GM21786 (cell line): ENCODE measurements around the gene AXIN1.
"Not testable (repeated sequence)": the region's sequence is repeated elsewhere in the genome, so short reads cannot be mapped to it uniquely, and the experiment has no call there.

Experiments used
- ATAC-seq: cut with Tn5 transposase; IDR thresholded peaks from one replicate; pipeline ENCODE4 v1.9.1; 2021; ENCODE audit not compliant: unreplicated experiment

The AXIN1 gene

DNA sequence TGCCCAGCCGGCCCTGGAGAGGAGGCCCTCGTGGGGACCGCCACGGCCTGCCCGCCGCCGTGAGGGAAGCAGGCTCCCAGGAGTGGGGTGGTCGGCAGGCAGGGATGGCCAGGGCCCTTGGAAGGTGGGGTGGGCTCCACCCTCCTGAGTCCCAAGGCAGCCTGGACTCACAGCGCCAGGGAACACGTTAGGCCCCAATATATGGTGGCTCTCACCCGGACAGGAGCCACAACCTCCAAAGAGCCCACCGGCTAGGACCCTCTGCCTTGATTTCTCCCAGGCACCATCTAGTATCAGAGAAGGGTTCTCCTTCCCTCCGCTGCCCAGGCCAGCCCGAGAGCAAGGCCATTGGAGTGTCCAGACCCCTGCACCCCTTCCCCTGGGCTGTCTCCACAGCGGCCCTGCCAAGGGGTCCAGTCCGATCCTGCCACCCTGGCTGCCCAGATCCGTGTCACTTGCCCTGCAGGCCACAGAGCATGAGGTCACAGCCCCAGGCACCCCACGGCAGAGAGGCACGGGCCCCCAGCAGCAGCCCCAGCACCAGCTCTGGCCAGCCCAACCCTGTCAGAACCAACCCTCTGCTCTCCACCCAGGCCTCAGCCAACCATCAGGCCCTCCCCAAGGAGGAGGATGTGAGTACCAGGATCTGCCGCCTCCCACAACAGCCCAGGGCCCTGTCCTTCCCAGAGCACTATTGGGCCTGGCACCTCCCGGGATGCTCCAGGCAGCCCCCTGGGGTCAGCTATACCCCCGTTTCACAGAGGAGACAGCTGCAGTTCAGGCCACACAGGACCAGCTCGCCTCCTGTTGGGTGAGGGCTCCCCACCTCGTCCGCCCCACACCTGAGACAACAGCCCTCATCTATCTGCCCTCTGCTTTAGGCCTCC lies 1.1 kb upstream of the AXIN1 start:
- no peak for ATAC-seq

DNA sequence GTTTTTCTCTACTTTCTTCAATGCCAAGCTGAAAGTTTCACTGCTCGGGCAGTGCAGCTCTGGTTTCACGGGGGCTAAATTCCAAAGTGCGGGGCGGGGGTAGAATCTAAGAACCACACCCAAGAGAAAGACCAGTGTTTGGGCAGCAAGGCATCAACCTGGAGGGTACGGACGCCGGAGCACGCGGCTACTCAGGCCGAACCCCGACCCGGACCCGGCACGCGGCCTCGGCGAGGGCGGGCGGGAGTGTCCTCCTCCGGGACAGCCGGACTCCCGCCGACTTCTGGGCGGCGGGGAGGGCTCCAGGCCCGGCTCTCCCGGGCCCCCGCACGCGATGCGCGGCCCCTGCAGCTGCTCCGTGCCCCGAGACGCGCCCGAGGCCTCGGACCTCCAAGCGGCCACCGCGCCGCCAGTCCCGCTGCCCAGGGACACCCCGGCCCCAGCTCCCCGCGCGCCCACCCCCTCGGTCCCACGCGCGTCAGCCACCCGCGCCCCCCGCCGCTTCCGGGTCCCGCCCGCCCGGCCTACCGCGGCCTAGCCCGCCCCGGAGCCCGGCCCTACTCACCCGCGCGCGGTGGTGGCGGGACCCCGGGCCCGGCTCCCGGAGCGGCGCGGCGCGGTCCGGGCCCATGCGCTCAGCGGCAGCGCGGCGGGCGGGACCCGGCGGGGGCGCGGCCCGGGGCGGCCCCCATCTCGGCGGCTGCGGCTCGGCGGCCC lies 561 bp downstream of the AXIN1 start:
- peak; percentile 13 for ATAC-seq

DNA sequence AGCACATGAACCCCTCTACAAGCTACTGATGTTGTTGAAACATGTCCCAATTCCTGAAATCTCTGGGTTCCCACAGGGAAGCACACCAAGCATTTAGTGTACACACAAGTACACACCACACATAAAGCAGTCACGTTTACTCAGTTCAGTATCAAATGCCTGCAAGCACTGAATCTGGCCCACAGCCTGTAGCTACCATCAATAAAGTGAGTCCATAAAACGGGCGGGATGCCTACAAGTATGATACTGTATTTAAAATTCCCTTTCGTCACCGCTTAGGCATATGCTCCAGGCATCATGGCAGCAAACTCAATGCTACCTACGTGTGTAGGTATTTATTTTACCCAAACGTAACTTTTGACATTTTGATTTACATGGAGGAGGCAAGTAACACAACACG lies 2.3 kb downstream of the AXIN1 start:
- ATAC-seq, result no peak

DNA sequence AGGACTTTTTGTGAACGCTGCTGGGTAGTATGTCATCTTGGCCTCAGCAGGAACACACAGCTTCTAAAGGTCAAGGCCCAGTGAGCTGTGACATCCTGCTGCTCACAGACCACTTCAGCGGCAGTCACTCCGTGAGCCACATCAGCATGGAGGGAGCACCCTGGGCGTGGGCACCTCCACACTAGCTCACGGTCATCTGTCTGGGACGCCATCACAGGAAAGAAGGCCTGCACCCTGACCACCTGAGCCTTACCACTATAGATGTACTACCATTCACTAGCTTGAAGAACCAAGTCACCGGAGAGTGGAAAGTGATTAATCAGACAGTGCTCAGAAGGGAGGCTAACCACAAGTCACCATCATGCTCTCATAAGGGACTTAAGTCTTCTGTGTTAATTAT lies 3.3 kb downstream of the AXIN1 start:
- ATAC-seq, result peak; percentile 39

DNA sequence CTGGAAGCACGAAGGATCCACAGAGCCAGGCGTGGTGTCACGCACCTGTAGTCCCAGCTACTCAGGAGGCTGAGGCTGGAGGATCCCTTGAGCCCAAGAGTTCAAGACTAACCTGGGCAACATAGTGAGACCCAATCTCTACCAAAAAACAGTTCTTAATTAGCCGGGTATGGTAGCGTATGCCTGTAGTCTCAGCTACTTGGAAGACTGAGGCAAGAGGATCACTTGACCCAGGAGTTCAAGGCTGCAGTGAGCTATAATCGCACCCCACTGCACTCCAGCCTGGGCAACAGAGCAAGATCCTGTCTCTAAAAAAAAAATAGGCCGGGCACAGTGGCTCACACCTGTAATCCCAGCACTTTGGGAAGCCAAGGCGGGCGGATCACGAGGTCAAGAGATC lies 4.0 kb downstream of the AXIN1 start:
- ATAC-seq, result not testable (repeated sequence)

DNA sequence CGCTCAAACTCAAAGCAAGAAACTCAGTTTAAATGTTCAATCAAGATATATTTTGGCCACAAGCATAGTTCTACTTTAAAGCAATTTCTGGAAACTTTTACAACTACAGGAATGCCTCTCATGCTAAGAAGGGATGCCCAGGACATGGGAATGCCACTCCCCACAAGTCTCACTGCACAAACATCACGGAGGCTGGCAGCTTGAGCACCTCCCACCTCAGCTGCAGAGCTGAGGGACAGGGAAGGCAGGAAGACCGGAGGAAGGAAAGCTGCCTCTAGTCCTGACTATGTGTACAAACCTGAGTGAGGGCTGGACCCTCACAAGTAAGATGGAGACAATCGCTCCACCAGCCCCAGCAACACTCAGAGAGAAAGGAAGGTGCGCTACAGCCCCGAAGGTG lies 5.3 kb downstream of the AXIN1 start:
- no peak for ATAC-seq

DNA sequence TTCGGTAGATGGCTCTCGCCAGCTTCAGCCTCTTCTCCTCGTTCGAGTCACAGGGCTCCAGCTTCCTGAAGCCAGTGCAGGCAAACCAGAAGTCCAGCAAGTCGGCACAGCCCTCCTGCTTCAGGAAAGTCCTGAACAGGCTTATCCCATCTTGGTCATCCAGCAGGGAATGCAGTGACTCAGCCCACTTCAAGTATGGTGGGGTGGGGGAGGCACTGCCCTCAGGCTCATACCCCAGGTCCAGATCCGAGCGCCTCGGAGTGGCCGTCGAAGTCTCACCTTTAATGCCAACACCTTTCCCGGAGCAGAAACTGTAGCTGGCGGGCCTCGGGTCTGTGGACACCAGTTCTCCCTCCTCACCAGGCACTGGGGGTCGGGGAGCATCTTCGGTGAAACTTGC lies 5.9 kb downstream of the AXIN1 start:
- no peak for ATAC-seq

DNA sequence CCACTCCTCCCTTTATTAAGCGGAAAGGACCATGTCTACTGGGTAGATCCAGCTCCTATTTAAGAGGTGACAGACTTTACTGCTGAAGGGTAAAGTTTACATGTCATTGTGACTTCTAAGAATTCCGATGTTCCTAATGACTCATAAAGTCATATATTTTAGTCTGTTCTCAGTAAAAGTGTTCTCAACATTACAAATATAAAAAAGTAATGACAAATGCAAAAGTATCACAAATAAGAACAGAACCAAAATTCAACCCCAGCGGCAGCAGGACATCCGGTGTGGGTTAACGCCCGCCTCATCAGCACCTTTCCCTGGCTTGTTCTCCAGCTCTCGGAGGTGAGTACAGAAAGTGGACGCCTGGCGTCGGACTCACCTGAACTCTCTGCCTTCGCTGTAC lies 6.8 kb downstream of the AXIN1 start:
- ATAC-seq, result no peak

DNA sequence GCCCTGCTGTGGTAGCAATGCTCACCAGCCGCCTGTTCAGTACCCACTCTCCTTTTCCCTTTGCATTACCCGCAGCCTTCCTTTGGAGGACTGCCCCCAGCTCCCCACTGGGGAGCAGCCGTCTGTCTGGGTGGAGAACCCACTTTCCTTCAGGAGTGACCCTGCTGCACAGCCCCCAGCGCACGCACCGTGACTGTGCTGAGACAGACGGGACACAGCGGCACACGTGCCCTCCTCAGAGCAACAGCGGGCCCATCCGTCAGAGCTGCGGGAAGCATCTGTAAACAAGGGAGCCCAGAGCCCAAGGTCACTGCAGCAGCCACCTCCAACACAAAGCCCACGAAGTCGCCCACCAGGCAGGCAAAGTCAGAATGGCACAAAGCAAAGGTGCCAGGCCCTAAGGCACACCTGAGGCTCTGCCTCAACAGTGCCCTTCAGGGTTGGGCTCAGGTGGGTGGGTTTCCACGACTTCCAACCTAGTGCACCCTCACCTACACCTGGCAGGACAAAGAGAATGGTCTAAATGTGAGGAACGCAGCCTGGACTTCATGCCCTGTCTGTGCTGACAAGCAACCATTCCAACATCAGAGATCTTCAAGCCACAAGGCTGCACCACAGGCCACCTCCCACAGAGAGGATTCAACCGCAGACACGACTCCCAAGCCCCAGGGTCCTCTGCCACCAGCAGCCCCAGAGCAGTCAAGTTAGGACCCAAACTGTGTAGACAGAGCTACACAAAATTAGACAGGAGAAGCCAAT lies 9.9 kb downstream of the AXIN1 start:
- no peak for ATAC-seq

DNA sequence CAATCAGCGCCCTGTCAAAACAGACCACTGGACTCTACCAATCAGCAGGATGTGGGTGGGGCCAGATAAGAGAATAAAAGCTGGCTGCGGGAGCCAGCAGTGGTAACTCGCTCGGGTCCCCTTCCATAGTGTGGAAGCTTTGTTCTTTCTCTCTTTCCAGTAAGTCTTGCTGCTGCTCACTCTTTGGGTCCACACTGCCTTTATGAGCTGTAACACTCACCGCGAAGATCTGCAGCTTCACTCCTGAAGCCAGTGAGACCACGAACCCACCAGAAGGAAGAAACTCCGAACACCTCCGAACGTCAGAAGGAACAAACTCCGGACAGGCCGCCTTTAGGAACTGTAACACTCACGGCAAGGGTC lies 10.6 kb downstream of the AXIN1 start:
- ATAC-seq, result not testable (repeated sequence)

DNA sequence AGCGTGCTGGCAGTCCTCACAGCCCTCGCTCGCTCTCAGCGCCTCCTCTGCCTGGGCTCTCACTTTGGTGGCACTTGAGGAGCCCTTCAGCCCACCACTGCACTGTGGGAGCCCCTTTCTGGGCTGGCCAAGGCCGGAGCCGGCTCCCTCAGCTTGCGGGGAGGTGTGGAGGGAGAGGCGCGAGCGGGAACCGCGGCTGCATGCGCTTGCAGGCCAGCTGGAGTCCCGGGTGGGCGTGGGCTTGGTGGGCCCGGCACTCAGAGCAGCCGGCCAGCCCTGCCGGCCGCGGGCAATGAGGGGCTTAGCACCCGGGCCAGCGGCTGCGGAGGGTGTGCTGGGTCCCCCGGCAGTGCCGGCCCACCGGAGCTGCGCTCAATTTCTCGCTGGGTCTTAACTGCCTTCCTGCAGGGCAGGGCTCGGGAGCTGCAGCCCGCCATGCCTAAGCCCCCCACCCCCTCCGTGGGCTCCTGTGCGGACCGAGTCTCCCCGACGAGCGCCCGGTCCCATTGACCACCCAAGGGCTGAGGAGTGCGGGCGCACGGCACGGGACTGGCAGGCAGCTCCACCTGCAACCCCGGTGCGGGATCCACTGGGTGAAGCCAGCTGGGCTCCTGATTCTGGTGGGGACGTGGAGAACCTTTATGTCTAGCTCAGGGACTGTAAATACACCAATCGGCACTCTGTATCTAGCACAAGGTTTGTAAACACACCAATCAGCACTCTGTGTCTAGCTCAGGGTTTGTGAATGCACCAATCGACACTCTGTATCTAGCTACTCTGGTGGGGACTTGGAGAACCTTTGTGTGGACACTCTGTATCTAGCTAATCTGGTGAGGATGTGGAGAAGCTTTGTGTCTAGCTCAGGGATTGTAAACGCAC lies 11.2 kb downstream of the AXIN1 start:
- not testable (repeated sequence) for ATAC-seq

DNA sequence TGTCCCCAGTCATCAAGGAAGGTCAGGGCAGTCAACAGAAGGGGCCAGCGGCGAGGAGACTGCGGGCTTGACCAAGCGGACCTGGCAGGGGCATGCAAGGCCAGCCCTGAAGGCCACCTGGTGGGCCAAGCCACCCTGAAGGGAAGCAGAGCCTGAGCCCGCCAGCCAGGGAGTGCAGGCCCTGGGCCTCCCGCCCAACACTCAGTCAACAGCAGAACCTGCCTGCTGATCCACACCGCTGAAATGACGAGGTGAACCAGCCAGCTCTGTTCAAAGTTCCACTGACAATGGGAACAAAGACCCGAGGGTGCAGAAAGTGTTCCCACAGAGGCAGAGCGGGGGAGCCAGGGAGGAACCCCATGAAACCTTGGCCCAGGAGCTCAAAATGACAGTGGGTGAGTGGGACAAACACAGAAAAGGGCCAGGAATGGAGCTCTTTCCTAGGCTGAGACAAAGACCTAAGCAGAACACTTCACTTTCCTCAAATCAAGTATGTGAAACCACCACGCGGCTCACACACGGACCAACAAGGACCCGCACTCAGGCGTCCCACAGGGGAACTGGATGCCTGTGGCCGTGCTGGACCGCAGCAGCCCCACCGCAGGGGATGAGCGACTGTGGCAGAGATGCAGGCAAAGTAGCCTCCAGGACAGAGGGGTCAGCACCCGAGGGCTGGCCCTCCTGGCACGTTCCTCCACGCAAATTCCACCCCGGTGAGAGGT lies 12.0 kb downstream of the AXIN1 start:
- ATAC-seq, result no peak

DNA sequence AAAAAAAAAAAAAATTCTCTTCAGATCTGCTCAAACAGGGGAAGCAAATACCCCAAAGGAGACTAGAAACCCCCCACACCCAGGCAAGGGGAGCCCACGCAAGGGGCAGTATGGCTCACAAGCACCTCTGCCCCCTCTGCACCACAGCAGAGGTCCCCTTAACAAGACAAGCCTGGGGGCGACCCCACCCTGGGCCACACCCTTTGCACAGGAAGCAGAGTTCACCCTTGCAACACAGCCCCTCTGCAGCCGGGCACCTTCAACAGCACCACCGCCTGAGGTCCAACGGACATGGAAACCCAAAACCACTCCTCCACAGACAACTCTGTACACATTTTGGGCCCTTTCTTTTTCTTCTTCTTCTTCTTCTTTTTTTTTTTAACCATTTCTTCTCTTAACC lies 12.8 kb downstream of the AXIN1 start:
- ATAC-seq, result no peak

DNA sequence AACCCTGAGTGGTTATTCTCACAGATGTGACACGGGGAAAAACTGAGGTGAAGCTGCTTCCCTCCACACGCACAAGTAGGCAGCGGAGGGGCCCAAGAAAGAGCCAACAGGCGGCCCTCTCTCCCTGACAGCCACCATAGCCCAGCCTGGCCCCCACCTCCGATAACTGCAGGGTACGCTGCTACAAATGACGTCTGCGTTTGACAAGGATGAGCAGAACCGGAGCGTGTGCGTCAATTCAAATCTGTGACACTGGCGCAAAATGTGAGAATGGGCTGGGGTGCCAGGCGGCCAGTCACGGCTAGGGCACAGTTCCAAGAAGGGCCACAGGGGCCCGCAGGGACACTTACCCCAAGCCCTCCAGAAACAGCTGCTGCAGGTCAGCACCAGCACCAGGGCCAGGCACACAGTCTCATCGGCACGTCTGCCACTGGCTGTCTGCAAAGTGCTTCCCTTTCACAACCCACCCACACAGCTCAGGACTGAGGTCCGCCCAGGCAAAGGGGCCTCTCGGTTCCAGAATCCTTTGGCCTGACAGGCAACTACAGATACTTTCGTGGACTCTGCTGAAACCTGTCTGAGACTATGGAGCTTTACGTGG lies 14.4 kb downstream of the AXIN1 start:
- ATAC-seq, result no peak

DNA sequence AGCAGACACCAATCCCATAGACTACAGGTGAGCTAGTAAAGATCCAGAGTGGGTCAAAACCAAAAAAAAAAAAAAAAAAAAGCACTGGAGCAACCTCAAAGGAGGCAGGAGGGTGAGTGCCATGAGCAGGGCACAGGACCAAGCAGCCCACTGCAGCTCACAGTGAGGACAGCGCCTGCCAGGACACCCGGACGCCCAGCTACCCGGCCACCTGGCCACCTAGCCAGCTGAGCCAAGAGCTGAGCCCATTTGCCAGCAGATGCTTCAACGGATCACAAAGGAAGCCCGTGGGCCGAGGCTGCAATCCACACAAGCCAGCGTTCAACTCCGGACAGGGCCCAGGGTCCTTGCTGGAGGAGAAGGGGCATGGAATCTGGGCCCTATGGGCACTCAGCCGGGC lies 15.1 kb downstream of the AXIN1 start:
- ATAC-seq, result no peak

DNA sequence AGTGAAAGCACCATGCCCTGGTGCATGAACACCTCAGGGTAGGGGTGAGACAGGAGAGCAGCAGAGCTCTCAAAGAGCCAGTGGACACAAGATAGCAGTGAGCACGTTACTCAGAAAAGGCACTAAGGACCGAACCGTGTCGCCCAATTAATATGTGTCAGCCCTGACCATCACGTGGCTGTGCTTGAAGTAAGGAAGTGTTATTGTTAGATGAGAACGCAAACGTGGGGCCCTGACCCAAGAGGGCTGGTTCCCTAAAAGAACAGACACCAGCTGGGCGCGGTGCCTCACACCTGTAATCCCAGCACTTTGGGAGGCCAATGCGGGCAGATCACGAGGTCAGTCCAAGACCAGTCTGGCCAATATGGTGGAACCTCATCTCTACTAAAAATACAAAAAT lies 16.3 kb downstream of the AXIN1 start:
- ATAC-seq, result no peak

DNA sequence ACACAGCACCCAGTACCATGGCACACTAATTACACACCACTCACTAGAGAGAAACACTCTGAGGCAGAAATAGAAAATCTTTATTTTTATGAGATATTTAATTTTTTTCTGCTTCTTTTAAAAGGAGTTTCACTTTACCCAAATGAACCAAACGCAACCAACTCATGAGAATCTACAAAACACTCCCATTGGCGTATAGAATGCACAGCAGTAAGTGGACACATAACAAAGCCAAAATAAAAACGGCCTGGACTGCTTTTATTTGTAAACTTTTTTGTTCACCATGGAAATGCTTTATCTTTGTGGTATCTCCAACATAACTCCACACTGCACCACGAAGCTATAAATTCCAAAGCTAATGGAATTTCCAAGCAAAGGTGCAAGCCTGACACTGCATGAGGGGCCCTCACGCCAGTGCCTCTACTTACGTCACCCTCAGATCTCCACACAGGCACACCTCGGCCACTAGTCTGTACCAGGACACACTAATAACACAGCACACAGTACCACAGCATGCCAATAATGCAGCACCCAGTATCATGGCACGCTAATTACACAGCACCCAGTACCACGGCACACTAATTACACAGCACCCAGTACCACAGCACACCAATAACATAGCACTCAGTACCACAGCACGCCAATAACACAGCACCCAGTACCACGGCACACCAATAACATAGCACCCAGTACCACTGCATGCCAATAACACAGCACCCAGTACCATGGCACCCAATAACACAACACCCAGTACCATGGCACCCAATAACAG lies 17.5 kb downstream of the AXIN1 start:
- not testable (repeated sequence) for ATAC-seq

DNA sequence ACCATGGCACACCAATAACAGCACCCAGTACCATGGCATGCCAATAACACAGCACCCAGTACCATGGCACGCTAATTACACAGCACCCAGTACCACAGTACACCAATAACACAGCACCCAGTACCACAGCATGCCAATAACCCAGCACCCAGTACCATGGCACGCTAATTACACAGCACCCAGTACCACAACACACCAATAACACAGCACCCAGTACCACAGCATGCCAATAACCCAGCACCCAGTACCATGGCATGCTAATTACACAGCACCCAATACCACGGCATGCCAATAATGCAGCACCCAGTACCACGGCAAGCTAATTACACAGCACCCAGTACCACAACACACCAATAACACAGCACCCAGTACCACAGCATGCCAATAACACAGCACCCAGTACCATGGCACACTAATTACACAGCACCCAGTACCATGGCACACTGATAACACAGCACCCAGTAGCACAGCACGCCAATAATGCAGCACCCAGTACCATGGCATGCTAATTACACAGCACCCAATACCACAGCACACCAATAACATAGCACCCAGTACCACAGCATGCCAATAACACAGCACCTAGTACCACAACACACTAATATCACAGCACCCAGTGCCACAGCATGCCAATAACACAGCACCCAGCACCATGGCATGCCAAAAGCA lies 18.2 kb downstream of the AXIN1 start:
- not testable (repeated sequence) for ATAC-seq
